HepG2 (cell line): ENCODE data around the gene FCRL5.

Experiments used
- EZH2 ChIP-seq: conservative IDR thresholded peaks from 2 replicates; pipeline ENCODE4 v1.6.1; 2012; ENCODE audit warnings: mild to moderate bottlenecking, low read depth, low read length, moderate library complexity
- HMG20A ChIP-seq: IDR thresholded peaks from 2 replicates; pipeline ENCODE4 v1.6.1; 2016; ENCODE audit warnings: borderline replicate concordance
- SMC3 ChIP-seq: IDR thresholded peaks from 2 replicates; pipeline ENCODE4 v1.6.1; 2011; ENCODE audit warnings: low read length, improper control_type of control experiment
- TCF12 ChIP-seq, 2 experiments: fragments of 450-650 bp in 1 of 2; sonication (generic) in 1 of 2; formaldehyde crosslinking in 1 of 2; IDR thresholded peaks; 2 replicates each; pipeline versions ENCODE4 v1.6.1 to v1.8.0; 2017 to 2022; ENCODE audit warnings: antibody characterized with exemption in 1 of 2, mild to moderate bottlenecking in 1 of 2, missing genetic modification reagents in 1 of 2, moderate library complexity in 1 of 2
- TCF7 ChIP-seq: sonication (generic); IDR thresholded peaks from 2 replicates; pipeline ENCODE4 v1.6.1; 2016; ENCODE audit warnings: antibody characterized with exemption, low read depth
- ZNF121 ChIP-seq: sonication (generic); formaldehyde crosslinking; IDR thresholded peaks from 2 replicates; pipeline ENCODE4 v1.5.0; 2020; ENCODE audit warnings: mild to moderate bottlenecking, missing genetic modification reagents
- ZNF598 ChIP-seq: sonication (generic); formaldehyde crosslinking; IDR thresholded peaks from 2 replicates; pipeline ENCODE4 v1.5.1; 2020; ENCODE audit warnings: mild to moderate bottlenecking, missing genetic modification reagents, borderline replicate concordance
- TF ChIP-seq, protein P1 (sequence below): sonication (generic); formaldehyde crosslinking; IDR thresholded peaks from 2 replicates; pipeline ENCODE4 v1.5.0; 2020; ENCODE audit warnings: mild to moderate bottlenecking, missing genetic modification reagents, borderline replicate concordance
- TF ChIP-seq, protein P2 (sequence below): fragments of 450-650 bp; IDR thresholded peaks from 2 replicates; pipeline ENCODE4 v1.6.1; 2017; ENCODE audit warnings: mild to moderate bottlenecking

DNA sequence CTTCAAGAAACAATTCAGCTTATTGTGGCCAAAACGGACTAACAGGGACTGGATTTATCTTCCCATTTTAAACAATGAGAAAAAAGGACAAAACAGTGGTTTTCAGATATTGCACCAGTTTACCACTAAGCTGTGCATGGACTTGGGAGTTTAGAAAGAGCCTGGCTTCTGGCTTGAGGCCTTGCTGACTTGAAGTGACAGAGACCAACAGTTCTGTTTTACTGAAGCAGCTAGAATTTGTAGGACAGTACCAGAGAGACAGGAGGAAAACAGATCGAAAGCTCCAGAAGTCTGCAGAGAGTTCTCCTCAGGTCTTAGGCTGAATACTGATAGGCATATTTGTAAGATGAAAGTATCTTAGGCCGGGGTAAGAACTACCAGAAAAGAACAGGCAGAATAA, 25.1 kb upstream of the FCRL5 start:
- TF ChIP-seq TCF7 (no peak), SMC3 (no peak), ZNF121 (CRISPR knock-in tag) (no peak), EZH2 (no peak), TCF12 (IDR thresholded peaks at IDR 0.05) (no peak), TCF12 (CRISPR knock-in tag; IDR thresholded peaks at IDR 0.05) (no peak), HMG20A (CRISPR knock-in tag) (no peak), ZNF598 (CRISPR knock-in tag) (no peak)
- TF ChIP-seq, protein P1, sequence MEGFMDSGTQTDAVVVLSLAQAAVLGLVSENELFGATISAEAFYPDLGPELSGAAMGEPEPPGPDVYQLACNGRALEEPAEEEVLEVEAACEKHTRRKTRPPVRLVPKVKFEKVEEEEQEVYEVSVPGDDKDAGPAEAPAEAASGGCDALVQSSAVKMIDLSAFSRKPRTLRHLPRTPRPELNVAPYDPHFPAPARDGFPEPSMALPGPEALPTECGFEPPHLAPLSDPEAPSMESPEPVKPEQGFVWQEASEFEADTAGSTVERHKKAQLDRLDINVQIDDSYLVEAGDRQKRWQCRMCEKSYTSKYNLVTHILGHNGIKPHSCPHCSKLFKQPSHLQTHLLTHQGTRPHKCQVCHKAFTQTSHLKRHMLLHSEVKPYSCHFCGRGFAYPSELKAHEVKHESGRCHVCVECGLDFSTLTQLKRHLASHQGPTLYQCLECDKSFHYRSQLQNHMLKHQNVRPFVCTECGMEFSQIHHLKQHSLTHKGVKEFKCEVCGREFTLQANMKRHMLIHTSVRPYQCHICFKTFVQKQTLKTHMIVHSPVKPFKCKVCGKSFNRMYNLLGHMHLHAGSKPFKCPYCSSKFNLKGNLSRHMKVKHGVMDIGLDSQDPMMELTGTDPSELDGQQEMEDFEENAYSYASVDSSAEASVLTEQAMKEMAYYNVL (CRISPR knock-in tag): no peak
- TF ChIP-seq, protein P2, sequence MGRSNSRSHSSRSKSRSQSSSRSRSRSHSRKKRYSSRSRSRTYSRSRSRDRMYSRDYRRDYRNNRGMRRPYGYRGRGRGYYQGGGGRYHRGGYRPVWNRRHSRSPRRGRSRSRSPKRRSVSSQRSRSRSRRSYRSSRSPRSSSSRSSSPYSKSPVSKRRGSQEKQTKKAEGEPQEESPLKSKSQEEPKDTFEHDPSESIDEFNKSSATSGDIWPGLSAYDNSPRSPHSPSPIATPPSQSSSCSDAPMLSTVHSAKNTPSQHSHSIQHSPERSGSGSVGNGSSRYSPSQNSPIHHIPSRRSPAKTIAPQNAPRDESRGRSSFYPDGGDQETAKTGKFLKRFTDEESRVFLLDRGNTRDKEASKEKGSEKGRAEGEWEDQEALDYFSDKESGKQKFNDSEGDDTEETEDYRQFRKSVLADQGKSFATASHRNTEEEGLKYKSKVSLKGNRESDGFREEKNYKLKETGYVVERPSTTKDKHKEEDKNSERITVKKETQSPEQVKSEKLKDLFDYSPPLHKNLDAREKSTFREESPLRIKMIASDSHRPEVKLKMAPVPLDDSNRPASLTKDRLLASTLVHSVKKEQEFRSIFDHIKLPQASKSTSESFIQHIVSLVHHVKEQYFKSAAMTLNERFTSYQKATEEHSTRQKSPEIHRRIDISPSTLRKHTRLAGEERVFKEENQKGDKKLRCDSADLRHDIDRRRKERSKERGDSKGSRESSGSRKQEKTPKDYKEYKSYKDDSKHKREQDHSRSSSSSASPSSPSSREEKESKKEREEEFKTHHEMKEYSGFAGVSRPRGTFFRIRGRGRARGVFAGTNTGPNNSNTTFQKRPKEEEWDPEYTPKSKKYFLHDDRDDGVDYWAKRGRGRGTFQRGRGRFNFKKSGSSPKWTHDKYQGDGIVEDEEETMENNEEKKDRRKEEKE: no peak
